Prostate gland (tissue), 2 donors: Measurements from ENCODE around the gene MYRF.

Experiments used
- POLR2AphosphoS5 ChIP-seq: sonication (generic); formaldehyde crosslinking; IDR thresholded peaks from one replicate; pipeline ENCODE4 v1.6.1; 2017; ENCODE audit warnings: antibody characterized with exemption
- TF ChIP-seq, protein P1 (sequence below), 4 experiments: fragments of 200-600 bp in 2 of 4; fragments of 450-650 bp in 2 of 4; sonication (generic) in 2 of 4; IDR thresholded peaks; 1 replicate in 3 of 4; 2 replicates in 1 of 4; pipeline ENCODE4 v1.5.1; 2016 to 2019; ENCODE audit warnings: antibody characterized with exemption in 4 of 4, mild to moderate bottlenecking in 2 of 4, moderate library complexity in 2 of 4

DNA sequence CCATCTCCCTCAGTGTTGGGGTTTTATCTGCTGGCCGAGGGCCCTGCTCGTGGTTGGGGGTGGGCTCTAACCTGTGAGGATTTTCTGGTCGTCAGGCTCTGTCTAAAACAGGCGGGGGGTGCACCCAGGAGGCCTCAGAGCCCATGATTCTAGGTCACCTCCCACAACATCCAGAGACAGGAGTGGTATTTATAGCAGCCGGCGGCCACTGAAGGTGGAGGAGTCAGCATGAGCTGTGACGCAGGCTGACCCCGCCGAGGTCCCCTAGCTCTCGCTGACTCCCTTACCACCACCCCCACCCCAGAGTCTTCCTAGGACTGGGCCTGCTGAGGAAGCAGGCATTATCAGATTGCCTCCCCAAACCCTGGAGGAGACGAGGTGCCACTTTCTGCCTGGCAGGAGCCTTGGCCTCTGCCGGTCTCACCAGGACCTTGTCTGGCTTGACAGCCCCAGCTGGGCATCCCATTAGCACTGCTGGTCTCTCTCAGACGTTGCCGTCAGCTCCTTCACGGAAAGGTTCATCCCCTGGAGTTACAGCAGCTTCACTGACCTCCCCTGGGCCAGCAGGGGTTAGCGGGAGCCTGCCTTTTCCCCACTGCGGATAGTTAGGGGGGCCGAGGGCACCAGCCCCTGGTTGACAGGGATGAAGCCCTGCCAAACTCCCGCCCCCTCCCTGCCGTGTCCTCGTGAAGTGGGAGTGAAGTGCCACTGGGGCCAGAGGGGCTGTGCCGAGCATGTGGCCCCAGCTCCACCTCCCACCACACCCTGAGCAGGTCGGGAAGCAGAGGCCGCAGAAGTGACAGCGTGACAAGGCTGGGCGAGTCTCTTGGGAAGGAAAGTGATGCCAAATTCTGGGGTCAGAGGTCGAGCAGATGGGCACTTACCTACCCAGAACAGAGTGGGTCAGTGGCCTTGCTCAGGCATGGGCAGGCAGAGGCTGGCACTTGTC lies 45.7 kb upstream of the MYRF start:
- TF ChIP-seq, protein P1, sequence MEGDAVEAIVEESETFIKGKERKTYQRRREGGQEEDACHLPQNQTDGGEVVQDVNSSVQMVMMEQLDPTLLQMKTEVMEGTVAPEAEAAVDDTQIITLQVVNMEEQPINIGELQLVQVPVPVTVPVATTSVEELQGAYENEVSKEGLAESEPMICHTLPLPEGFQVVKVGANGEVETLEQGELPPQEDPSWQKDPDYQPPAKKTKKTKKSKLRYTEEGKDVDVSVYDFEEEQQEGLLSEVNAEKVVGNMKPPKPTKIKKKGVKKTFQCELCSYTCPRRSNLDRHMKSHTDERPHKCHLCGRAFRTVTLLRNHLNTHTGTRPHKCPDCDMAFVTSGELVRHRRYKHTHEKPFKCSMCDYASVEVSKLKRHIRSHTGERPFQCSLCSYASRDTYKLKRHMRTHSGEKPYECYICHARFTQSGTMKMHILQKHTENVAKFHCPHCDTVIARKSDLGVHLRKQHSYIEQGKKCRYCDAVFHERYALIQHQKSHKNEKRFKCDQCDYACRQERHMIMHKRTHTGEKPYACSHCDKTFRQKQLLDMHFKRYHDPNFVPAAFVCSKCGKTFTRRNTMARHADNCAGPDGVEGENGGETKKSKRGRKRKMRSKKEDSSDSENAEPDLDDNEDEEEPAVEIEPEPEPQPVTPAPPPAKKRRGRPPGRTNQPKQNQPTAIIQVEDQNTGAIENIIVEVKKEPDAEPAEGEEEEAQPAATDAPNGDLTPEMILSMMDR (IDR thresholded peaks at IDR 0.05): no peak
- no peak for TF ChIP-seq POLR2AphosphoS5
